Activated CD4-positive, CD25-positive, alpha-beta regulatory T cell treated with anti-CD3 and anti-CD28 coated beads, Interleukin-2, amount 50 U/mL, for 72 hours (primary cell): ENCODE data around the gene GDF7.

Experiments used
- DNase-seq: peaks from one replicate; pipeline ENCODE4 v3.0.0; 2021

GDF7 gene

GRCh38 chr2:20666304-20667150 lies at the start of gene GDF7:
GDF7 (plus strand) TSS chr2:20667144; CDS start chr2:20667240, 96 bp downstream.
- DNase-seq: no peak

GRCh38 chr2:20617892-20618467 lies 49.0 kb upstream of the GDF7 start:
- no peak for DNase-seq

GRCh38 chr2:20618468-20618885 lies 48.5 kb upstream of the GDF7 start:
- no peak for DNase-seq

- DNase-seq: no peak
Measured at GRCh38 chr2:20618886-20619521, 47.9 kb upstream of the GDF7 start.

- DNase-seq: no peak
Measured at GRCh38 chr2:20619624-20620024, 47.3 kb upstream of the GDF7 start.

GRCh38 chr2:20620271-20620681 lies 46.7 kb upstream of the GDF7 start:
- no peak for DNase-seq

- no peak for DNase-seq
Measured at GRCh38 chr2:20620696-20621365, 46.1 kb upstream of the GDF7 start.

- no peak for DNase-seq
Measured at GRCh38 chr2:20621366-20622295, 45.3 kb upstream of the GDF7 start.

GRCh38 chr2:20622296-20622686 lies 44.7 kb upstream of the GDF7 start:
- DNase-seq: no peak

- no peak for DNase-seq
Measured at GRCh38 chr2:20622731-20623130, 44.2 kb upstream of the GDF7 start.

GRCh38 chr2:20623241-20623640 lies 43.7 kb upstream of the GDF7 start:
- no peak for DNase-seq

- no peak for DNase-seq
Measured at GRCh38 chr2:20623741-20624155, 43.2 kb upstream of the GDF7 start.

- DNase-seq: no peak
Measured at GRCh38 chr2:20624156-20624883, 42.6 kb upstream of the GDF7 start.

- DNase-seq: no peak
Measured at GRCh38 chr2:20624884-20625485, 42.0 kb upstream of the GDF7 start.

GRCh38 chr2:20625491-20626391 lies 41.2 kb upstream of the GDF7 start:
- DNase-seq: no peak

GRCh38 chr2:20626392-20626697 lies 40.6 kb upstream of the GDF7 start:
- no peak for DNase-seq

- DNase-seq: no peak
Measured at GRCh38 chr2:20626698-20627513, 40.0 kb upstream of the GDF7 start.

GRCh38 chr2:20627712-20628380 lies 39.1 kb upstream of the GDF7 start:
- DNase-seq: no peak

GRCh38 chr2:20629181-20629580 lies 37.8 kb upstream of the GDF7 start:
- DNase-seq: no peak
